Keratinocyte (primary cell): ENCODE data around the gene UBXN2A. TPM values are rescaled to one million over a fixed set of nuclear protein-coding genes. Genes with fewer than 3 reads are reported as not detected.

Experiments
- DNase-seq: peaks from one replicate; pipeline ENCODE4 v3.0.0-alpha.2; 2011; ENCODE audit warnings: low read depth, missing footprints, low spot score
- FAIRE-seq: peaks from 2 replicates; lab custom pipeline; 2011; peaks lifted over from hg19 to GRCh38; lab: Jason Lieb, UNC
- H2AFZ ChIP-seq: 2 replicates; pipeline ENCODE4 v1.6.0; 2012; ENCODE audit warnings: low read length, control low read depth, inconsistent platforms; ENCODE audit not compliant: control insufficient read depth
- H3K27ac ChIP-seq: 2 replicates; pipeline ENCODE4 v1.5.1; 2011; ENCODE audit warnings: low read length; ENCODE audit not compliant: control insufficient read depth, insufficient read depth
- H3K27me3 ChIP-seq: 3 replicates; pipeline ENCODE4 v1.6.0; 2011; ENCODE audit warnings: low read length; ENCODE audit not compliant: control insufficient read depth, insufficient read depth; ENCODE audit errors: extremely low read depth
- H3K36me3 ChIP-seq, 2 experiments: 2 replicates in 1 of 2; 3 replicates in 1 of 2; pipeline ENCODE4 v1.5.1; 2011; ENCODE audit warnings: low read length in 2 of 2, mild to moderate bottlenecking in 1 of 2; ENCODE audit not compliant: control insufficient read depth in 2 of 2, insufficient read depth in 2 of 2; ENCODE audit errors: extremely low read depth in 1 of 2
- H3K4me1 ChIP-seq: 3 replicates; pipeline ENCODE4 v1.5.1; 2011; ENCODE audit warnings: low read length; ENCODE audit not compliant: control insufficient read depth, insufficient read depth; ENCODE audit errors: extremely low read depth
- H3K4me2 ChIP-seq: 3 replicates; pipeline ENCODE4 v1.6.0; 2011; ENCODE audit warnings: low read depth, low read length; ENCODE audit not compliant: control insufficient read depth, insufficient read depth; ENCODE audit errors: extremely low read depth
- H3K4me3 ChIP-seq, 3 experiments: fragments of 200-600 bp in 1 of 3; sonication (generic) in 1 of 3; 2 replicates in 2 of 3; 3 replicates in 1 of 3; pipeline ENCODE4 v1.5.1; 2011 to 2016; ENCODE audit warnings: low read length in 3 of 3, mild to moderate bottlenecking in 3 of 3, control low read depth in 2 of 3, inconsistent platforms in 1 of 3, low read depth in 1 of 3, mixed read lengths in 1 of 3, mixed run types in 1 of 3, moderate library complexity in 1 of 3; ENCODE audit not compliant: control insufficient read depth in 2 of 3, insufficient read depth in 2 of 3; ENCODE audit errors: extremely low read depth in 1 of 3
- H3K79me2 ChIP-seq: 2 replicates; pipeline ENCODE4 v1.6.0; 2012; ENCODE audit warnings: low read length; ENCODE audit not compliant: control insufficient read depth, insufficient read depth
- H3K9ac ChIP-seq: 3 replicates; pipeline ENCODE4 v1.6.0; 2011; ENCODE audit warnings: low read length; ENCODE audit not compliant: control insufficient read depth, insufficient read depth; ENCODE audit errors: extremely low read depth
- H3K9me1 ChIP-seq: 3 replicates; pipeline ENCODE4 v1.6.0; 2011; ENCODE audit warnings: low read length; ENCODE audit not compliant: control insufficient read depth, insufficient read depth; ENCODE audit errors: extremely low read depth
- H3K9me3 ChIP-seq: 2 replicates; pipeline ENCODE4 v1.5.1; 2012; ENCODE audit warnings: low read depth, low read length; ENCODE audit not compliant: control insufficient read depth
- H4K20me1 ChIP-seq: 3 replicates; pipeline ENCODE4 v1.6.0; 2011; ENCODE audit warnings: low read length; ENCODE audit not compliant: control insufficient read depth, insufficient read depth; ENCODE audit errors: extremely low read depth
- CTCF ChIP-seq, 3 experiments: IDR thresholded peaks in 1 of 3; conservative IDR thresholded peaks in 1 of 3; optimal IDR thresholded peaks in 1 of 3; 2 replicates in 2 of 3; 3 replicates in 1 of 3; pipeline versions ENCODE3 to v1.5.1; 2011; ENCODE audit warnings: low read length in 3 of 3, mild to moderate bottlenecking in 3 of 3, moderate library complexity in 2 of 3, control low read depth in 1 of 3, inconsistent platforms in 1 of 3; ENCODE audit not compliant: insufficient read depth in 2 of 3; ENCODE audit errors: extremely low read depth in 1 of 3
- EZH2 ChIP-seq: IDR thresholded peaks from one replicate; pipeline ENCODE4 v1.6.1; 2012; ENCODE audit warnings: inconsistent platforms, mild to moderate bottlenecking, low read length, moderate library complexity
- dilution Hi-C: fragments of 300-500 bp; cut with MboI; formaldehyde crosslinking; loops from one replicate; pipeline ENCODE4 v1.7.0; 2020; ENCODE audit warnings: low sequenced_read_pairs; ENCODE audit not compliant: extremely low pct_ligation_motif_present
- polyA plus RNA-seq, 5 experiments: library from polyadenylated mRNA; depleted of rRNA in 3 of 5; stranded (reverse) in 3 of 5; stranded (forward) in 1 of 5; unstranded in 1 of 5; fragments of >200 nt; gene quantifications; 1 replicate in 1 of 5; 2 replicates in 3 of 5; 3 replicates in 1 of 5; pipeline versions ENCODE4 v1.2.1 to v1.2.3, GENCODE V29; 2011 to 2012; ENCODE audit warnings: missing spikeins in 2 of 5, low read depth in 1 of 5, low replicate concordance in 1 of 5

The UBXN2A gene
- polyA plus RNA-seq, 1 donor (not counting 4 experiments of a cell fraction or from before 2014, with no cell fraction given), result 11.7 TPM

DNA sequence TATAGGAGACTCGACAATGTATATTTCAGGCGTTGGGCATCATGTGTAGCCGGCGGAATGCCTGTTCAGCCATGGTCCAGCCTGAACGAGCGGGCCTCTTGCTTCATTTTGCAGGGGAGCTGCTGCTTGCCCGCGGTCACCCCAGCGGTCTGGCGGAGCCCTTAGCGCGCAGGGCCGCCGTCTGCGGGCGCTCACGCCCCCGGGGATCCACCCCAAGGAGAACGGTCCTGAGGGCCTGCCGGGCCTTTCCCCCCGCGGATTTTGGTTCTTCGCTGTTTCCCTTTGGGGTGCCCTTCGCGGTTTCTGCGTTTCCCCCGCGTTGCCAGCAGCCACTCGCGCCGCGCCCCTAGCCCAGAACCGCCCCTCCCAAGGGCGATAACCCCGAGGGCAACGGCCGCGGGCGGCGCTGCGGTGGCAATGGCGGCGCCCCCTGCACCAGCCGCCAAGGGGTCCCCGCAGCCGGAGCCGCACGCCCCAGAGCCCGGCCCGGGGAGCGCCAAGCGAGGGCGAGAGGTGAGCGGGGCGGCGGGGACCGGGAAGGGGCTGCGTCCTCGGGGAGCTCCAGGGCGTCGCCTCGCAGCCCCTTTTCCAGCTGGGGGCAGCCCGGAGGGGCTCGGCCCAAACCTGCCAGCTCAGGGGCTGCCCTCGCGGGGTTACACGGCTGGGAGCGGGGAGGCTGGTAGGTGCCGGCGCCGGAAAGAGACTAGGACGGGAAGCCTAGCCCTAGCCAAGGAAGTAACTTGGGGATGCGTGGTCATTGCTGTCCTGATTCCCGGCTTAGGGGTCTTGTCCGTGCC lies 69.6 kb downstream of the UBXN2A start, which contains the start of gene MFSD2B:
MFSD2B (plus strand) TSS at position 406 of the 797 bp plus-strand sequence; CDS start at position 418, 12 bp downstream.
- Histone ChIP-seq H3K9ac (no peak within 1 kb of the TSS), H3K4me3 (peak within 1 kb of the TSS in 2 of 3 experiments; percentile 34 to 44), H3K9me3 (no peaks in the 10 kb centered on the region), H4K20me1 (peaks cover 3% of the 10 kb centered on the region), H3K9me1 (no peaks in the 10 kb centered on the region), H3K27ac (no peak within 1 kb of the TSS), H2AFZ (peak within 1 kb of the TSS; percentile 37), H3K36me3 (no peaks in the 10 kb centered on the region), H3K4me2 (peak within 1 kb of the TSS; percentile 70), H3K4me1 (no peaks in the 10 kb centered on the region), H3K79me2 (no peaks in the 10 kb centered on the region), H3K27me3 (peaks cover 33% of the 10 kb centered on the region)
- no peak for FAIRE-seq
- DNase-seq, result no peak
- dilution Hi-C loops, result no loop called here
- TF ChIP-seq EZH2 (peak; percentile 42), CTCF (optimal IDR thresholded peaks at IDR 0.05 in 1 of 3, IDR thresholded peaks at IDR 0.05 in 1 of 3, conservative IDR thresholded peaks at IDR 0.05 in 1 of 3; ENCODE audit: extremely low read depth in 1 of 3, insufficient read depth in 2 of 3, low read length in 3 of 3) (no peak)

DNA sequence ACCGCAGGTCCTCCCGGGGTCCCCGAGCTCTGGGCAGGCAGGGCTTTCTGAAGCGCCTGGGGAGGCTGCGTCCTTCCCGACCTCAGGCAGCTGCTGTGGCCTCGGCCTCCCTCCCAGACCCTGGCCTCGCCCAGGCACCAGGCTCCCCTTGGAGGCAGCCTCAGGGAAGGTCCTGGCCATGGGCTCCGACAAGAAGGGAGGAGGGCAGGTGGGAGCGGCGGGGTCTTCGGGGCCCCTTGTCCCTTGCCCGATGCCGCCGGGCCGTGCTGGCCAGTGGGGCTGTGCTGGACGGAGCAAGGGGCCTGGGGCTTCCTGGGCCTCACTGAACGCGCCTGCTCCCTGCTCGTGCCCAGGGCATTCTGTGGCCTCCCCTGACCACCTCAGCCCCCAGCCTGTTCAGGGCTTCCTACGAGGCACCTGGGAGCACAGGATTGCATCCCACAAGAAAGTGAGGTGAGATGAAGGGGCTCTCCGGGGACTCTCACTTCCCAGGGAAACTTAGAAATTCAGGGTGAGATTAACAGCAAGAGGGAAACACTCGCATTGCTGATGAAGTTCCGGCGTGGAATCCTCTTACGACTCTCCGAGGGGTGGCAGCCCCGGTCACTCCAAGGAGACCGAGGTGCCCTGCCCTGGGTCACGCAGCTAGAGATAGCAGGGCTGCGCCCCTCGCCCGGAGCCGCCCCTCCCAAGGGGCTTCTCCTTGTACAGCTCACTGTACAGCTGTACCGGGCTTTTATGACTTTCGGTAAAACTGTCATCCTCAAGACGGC lies 70.4 kb downstream of the UBXN2A start:
- Histone ChIP-seq H4K20me1 (peaks cover 3% of the 10 kb centered on the region), H3K4me3 (peak overlapping the region in 1 of 3 experiments; percentile 34), H3K27ac (no peak overlapping the region), H3K36me3 (no peaks in the 10 kb centered on the region), H3K27me3 (peaks cover 33% of the 10 kb centered on the region), H2AFZ (peak overlapping the region; percentile 37), H3K4me1 (peaks cover 4% of the 10 kb centered on the region), H3K9me1 (no peaks in the 10 kb centered on the region), H3K9ac (no peak overlapping the region), H3K9me3 (no peaks in the 10 kb centered on the region), H3K79me2 (no peaks in the 10 kb centered on the region), H3K4me2 (peak overlapping the region; percentile 70)
- dilution Hi-C loops, result no loop called here
- FAIRE-seq, result no peak
- TF ChIP-seq EZH2 (peak; percentile 84), CTCF (optimal IDR thresholded peaks at IDR 0.05 in 1 of 3, IDR thresholded peaks at IDR 0.05 in 1 of 3, conservative IDR thresholded peaks at IDR 0.05 in 1 of 3; ENCODE audit: extremely low read depth in 1 of 3, insufficient read depth in 2 of 3, low read length in 3 of 3) (no peak)
- no peak for DNase-seq
